Fibroblast of lung (primary cell): Measurements from ENCODE around the gene KCTD13. TPM values are rescaled to one million over a fixed set of nuclear protein-coding genes. Genes with fewer than 3 reads are reported as not detected.

ENCODE experiments used
- DNase-seq, 2 donors: peaks; one replicate each; pipeline versions ENCODE4 v3.0.0 to v3.0.0-alpha.2; 2010; ENCODE audit warnings: low read depth in 2 of 2
- H2AFZ ChIP-seq: 2 replicates; pipeline ENCODE4 v1.5.1; 2012; ENCODE audit warnings: low read length, control low read depth, inconsistent platforms
- H3K27ac ChIP-seq: 2 replicates; pipeline ENCODE4 v1.5.1; 2011; ENCODE audit warnings: low read length, control low read depth; ENCODE audit not compliant: insufficient read depth
- H3K27me3 ChIP-seq: 2 replicates; pipeline ENCODE4 v1.5.1; 2011; ENCODE audit warnings: mild to moderate bottlenecking, low read length; ENCODE audit not compliant: control insufficient read depth, insufficient read depth
- H3K36me3 ChIP-seq: 2 replicates; pipeline ENCODE4 v1.5.1; 2011; ENCODE audit warnings: low read length; ENCODE audit not compliant: control insufficient read depth, insufficient read depth
- H3K4me1 ChIP-seq: 2 replicates; pipeline ENCODE4 v1.5.1; 2011; ENCODE audit warnings: low read length; ENCODE audit not compliant: control insufficient read depth, insufficient read depth; ENCODE audit errors: extremely low read depth
- H3K4me2 ChIP-seq: 2 replicates; pipeline ENCODE4 v1.5.1; 2011; ENCODE audit warnings: low read length, control low read depth; ENCODE audit not compliant: insufficient read depth; ENCODE audit errors: extremely low read depth
- H3K4me3 ChIP-seq, 4 experiments: fragments of 200-600 bp in 1 of 4; sonication (generic) in 1 of 4; replicated peaks in 1 of 4; 2 replicates each; pipeline ENCODE4 v1.5.1; 2011 to 2016; ENCODE audit warnings: low read length in 4 of 4, low read depth in 3 of 4, mild to moderate bottlenecking in 3 of 4, control low read depth in 2 of 4, inconsistent platforms in 1 of 4, mixed read lengths in 1 of 4; ENCODE audit not compliant: insufficient read depth in 1 of 4; ENCODE audit errors: control extremely low read depth in 1 of 4
- H3K79me2 ChIP-seq: 2 replicates; pipeline ENCODE4 v1.5.1; 2012; ENCODE audit warnings: mild to moderate bottlenecking, low read length, inconsistent platforms; ENCODE audit not compliant: control insufficient read depth, insufficient read depth
- H3K9ac ChIP-seq: 2 replicates; pipeline ENCODE4 v1.5.1; 2011; ENCODE audit warnings: mild to moderate bottlenecking, low read length, control low read depth; ENCODE audit not compliant: insufficient read depth
- H3K9me3 ChIP-seq: 2 replicates; pipeline ENCODE4 v1.5.1; 2012; ENCODE audit warnings: low read depth, low read length; ENCODE audit not compliant: control insufficient read depth, insufficient read depth
- H4K20me1 ChIP-seq: 2 replicates; pipeline ENCODE4 v1.5.1; 2011; ENCODE audit warnings: low read length; ENCODE audit not compliant: control insufficient read depth, insufficient read depth; ENCODE audit errors: extremely low read depth
- EZH2 ChIP-seq: IDR thresholded peaks from 2 replicates; pipeline ENCODE4 v1.5.1; 2012; ENCODE audit warnings: low read length, control low read depth, mild to moderate bottlenecking; ENCODE audit errors: missing control alignments
- polyA plus RNA-seq, 2 donors: library from polyadenylated mRNA; depleted of rRNA in 1 of 2; stranded (reverse) in 1 of 2; unstranded in 1 of 2; fragments of >200 nt; gene quantifications; 2 replicates each; pipeline ENCODE4 v1.2.1, GENCODE V29; 2011 to 2012; ENCODE audit warnings: missing spikeins in 1 of 2
- total RNA-seq: library from RNA; depleted of rRNA; stranded (reverse); fragments of >200 nt; gene quantifications from 2 replicates; pipeline ENCODE4 v1.2.1, GENCODE V29; 2014
- TF ChIP-seq, protein P1 (sequence below), 2 donors: IDR thresholded peaks in 1 of 2; conservative IDR thresholded peaks in 1 of 2; 1 replicate in 1 of 2; 2 replicates in 1 of 2; pipeline ENCODE4 v1.5.1; 2011 to 2012; ENCODE audit warnings: low read length in 2 of 2, control low read depth in 1 of 2, inconsistent platforms in 1 of 2, low read depth in 1 of 2, mild to moderate bottlenecking in 1 of 2

The KCTD13 gene
- total and polyA plus RNA-seq, 2 donors (not counting 1 experiment from before 2014, with no cell fraction given): 5.9 to 6.3 TPM

- no peak for TF ChIP-seq EZH2
- TF ChIP-seq, protein P1, sequence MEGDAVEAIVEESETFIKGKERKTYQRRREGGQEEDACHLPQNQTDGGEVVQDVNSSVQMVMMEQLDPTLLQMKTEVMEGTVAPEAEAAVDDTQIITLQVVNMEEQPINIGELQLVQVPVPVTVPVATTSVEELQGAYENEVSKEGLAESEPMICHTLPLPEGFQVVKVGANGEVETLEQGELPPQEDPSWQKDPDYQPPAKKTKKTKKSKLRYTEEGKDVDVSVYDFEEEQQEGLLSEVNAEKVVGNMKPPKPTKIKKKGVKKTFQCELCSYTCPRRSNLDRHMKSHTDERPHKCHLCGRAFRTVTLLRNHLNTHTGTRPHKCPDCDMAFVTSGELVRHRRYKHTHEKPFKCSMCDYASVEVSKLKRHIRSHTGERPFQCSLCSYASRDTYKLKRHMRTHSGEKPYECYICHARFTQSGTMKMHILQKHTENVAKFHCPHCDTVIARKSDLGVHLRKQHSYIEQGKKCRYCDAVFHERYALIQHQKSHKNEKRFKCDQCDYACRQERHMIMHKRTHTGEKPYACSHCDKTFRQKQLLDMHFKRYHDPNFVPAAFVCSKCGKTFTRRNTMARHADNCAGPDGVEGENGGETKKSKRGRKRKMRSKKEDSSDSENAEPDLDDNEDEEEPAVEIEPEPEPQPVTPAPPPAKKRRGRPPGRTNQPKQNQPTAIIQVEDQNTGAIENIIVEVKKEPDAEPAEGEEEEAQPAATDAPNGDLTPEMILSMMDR (conservative IDR thresholded peaks at IDR 0.05 in 1 of 2, IDR thresholded peaks at IDR 0.05 in 1 of 2; ENCODE audit: low read depth in 1 of 2, low read length in 2 of 2): no peak
- no peaks in the 10 kb centered on the region for H3K27me3 ChIP-seq
These were observed 46.5 kb upstream of the KCTD13 start for GRCh38 chr16:29972500-29972899.

GRCh38 chr16:29971304-29971703, 45.3 kb upstream of the KCTD13 start:
- Histone ChIP-seq H3K9ac (no peak overlapping the region), H2AFZ (no peak overlapping the region), H3K9me3 (no peaks in the 10 kb centered on the region), H3K27ac (no peak overlapping the region), H3K4me2 (no peak overlapping the region), H4K20me1 (peaks cover 3% of the 10 kb centered on the region), H3K79me2 (peaks cover 26% of the 10 kb centered on the region), H3K36me3 (peaks cover 7% of the 10 kb centered on the region), H3K27me3 (no peaks in the 10 kb centered on the region), H3K4me3 (no peak overlapping the region), H3K4me1 (peaks cover 9% of the 10 kb centered on the region)
- no peak for TF ChIP-seq EZH2
- TF ChIP-seq, protein P1 (conservative IDR thresholded peaks at IDR 0.05 in 1 of 2, IDR thresholded peaks at IDR 0.05 in 1 of 2; ENCODE audit: low read depth in 1 of 2, low read length in 2 of 2): no peak
- no peak for DNase-seq

More at GRCh38 chr16:29972500-29972899, 46.5 kb upstream of the KCTD13 start:
- no peak overlapping the region for H3K4me3 ChIP-seq
- peaks cover 38% of the 10 kb centered on the region for H3K79me2 ChIP-seq
- peaks cover 3% of the 10 kb centered on the region for H4K20me1 ChIP-seq
- no peak for DNase-seq
- no peak overlapping the region for H3K4me2 ChIP-seq
- no peaks in the 10 kb centered on the region for H3K9me3 ChIP-seq
- peaks cover 7% of the 10 kb centered on the region for H3K36me3 ChIP-seq
- no peak overlapping the region for H3K9ac ChIP-seq
- H3K27ac ChIP-seq: no peak overlapping the region
- H3K4me1 ChIP-seq: peaks cover 9% of the 10 kb centered on the region
- H2AFZ ChIP-seq: no peak overlapping the region

DNA sequence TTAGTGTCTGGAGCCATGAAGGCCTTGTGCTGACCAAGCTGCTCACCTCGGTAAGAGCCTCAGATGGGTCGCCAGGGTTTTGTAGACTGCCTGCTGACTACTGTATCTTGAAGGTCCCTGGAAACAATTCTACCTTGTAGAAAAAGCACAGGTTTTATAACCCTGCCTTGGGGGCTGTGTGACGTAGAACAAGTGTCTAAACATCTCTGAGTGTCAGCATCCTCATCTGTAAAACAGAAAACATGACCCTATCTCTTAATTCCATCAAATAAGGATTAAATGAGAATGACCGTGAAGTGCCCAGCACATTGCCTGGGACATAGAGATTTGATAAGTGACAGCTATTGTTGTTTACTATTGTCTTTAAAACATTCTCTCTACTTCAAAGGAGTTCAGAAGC, 42.2 kb upstream of the KCTD13 start:
- Histone ChIP-seq H3K4me2 (no peak overlapping the region), H3K9ac (no peak overlapping the region), H3K27me3 (no peaks in the 10 kb centered on the region), H4K20me1 (no peaks in the 10 kb centered on the region), H3K27ac (no peak overlapping the region), H3K9me3 (no peaks in the 10 kb centered on the region), H2AFZ (no peak overlapping the region), H3K4me3 (no peak overlapping the region), H3K4me1 (no peaks in the 10 kb centered on the region), H3K36me3 (peaks cover 7% of the 10 kb centered on the region), H3K79me2 (no peaks in the 10 kb centered on the region)
- DNase-seq: no peak
- no peak for TF ChIP-seq EZH2
- TF ChIP-seq, protein P1 (conservative IDR thresholded peaks at IDR 0.05 in 1 of 2, IDR thresholded peaks at IDR 0.05 in 1 of 2; ENCODE audit: low read depth in 1 of 2, low read length in 2 of 2): no peak
